GM21723 (cell line): ENCODE data around the gene LMO1.

ENCODE experiments used
- ATAC-seq: cut with Tn5 transposase; IDR thresholded peaks from one replicate; pipeline ENCODE4 v1.9.1; 2021; ENCODE audit warnings: mild to moderate bottlenecking, moderate library complexity; ENCODE audit not compliant: unreplicated experiment

The LMO1 gene

GRCh38 chr11:8230178-8230859 is 33.4 kb downstream of the LMO1 start:
- ATAC-seq = no peak

- ATAC-seq = no peak
Measured at GRCh38 chr11:8229299-8230177, 34.1 kb downstream of the LMO1 start.

GRCh38 chr11:8228231-8228630 is 35.4 kb downstream of the LMO1 start:
- ATAC-seq = no peak

GRCh38 chr11:8227156-8228152 is 36.2 kb downstream of the LMO1 start:
- ATAC-seq = no peak

GRCh38 chr11:8225589-8226036 is 38.1 kb downstream of the LMO1 start:
- no peak for ATAC-seq

- no peak for ATAC-seq
Measured at GRCh38 chr11:8224711-8225110, 39.0 kb downstream of the LMO1 start.

- no peak for ATAC-seq
Measured at GRCh38 chr11:8224161-8224591, 39.5 kb downstream of the LMO1 start.

- no peak for ATAC-seq
Measured at GRCh38 chr11:8223513-8223900, 40.2 kb downstream of the LMO1 start.

- no peak for ATAC-seq
Measured at GRCh38 chr11:8222820-8223512, 40.7 kb downstream of the LMO1 start.

- ATAC-seq = no peak
Measured at GRCh38 chr11:8221917-8222495, 41.7 kb downstream of the LMO1 start.

GRCh38 chr11:8221046-8221723 is 42.5 kb downstream of the LMO1 start:
- ATAC-seq = no peak

- ATAC-seq = no peak
Measured at GRCh38 chr11:8220261-8221045, 43.2 kb downstream of the LMO1 start.

GRCh38 chr11:8219257-8220021 is 44.2 kb downstream of the LMO1 start:
- ATAC-seq = no peak

GRCh38 chr11:8218840-8219239 is 44.8 kb downstream of the LMO1 start:
- ATAC-seq = no peak

- no peak for ATAC-seq
Measured at GRCh38 chr11:8218409-8218808, 45.3 kb downstream of the LMO1 start.

- no peak for ATAC-seq
Measured at GRCh38 chr11:8217926-8218325, 45.8 kb downstream of the LMO1 start.

GRCh38 chr11:8217136-8217535 is 46.5 kb downstream of the LMO1 start:
- ATAC-seq = no peak

GRCh38 chr11:8213376-8213775 is 50.3 kb downstream of the LMO1 start:
- no peak for ATAC-seq
